ENCODE data around the gene BRD1.
"Not testable (repeated sequence)": the region's sequence is repeated elsewhere in the genome, so short reads cannot be mapped to it uniquely, and the experiment has no call there.

Gene BRD1

GRCh38 chr22:49852898-49853894, 25.5 kb upstream of the BRD1 start, which contains the start of gene ZBED4:
TSS of gene ZBED4 (plus strand) at chr22:49853844. CDS start at chr22:49883663, 29,819 bp downstream.
- peak; percentile 99 for DNase-seq

DNA sequence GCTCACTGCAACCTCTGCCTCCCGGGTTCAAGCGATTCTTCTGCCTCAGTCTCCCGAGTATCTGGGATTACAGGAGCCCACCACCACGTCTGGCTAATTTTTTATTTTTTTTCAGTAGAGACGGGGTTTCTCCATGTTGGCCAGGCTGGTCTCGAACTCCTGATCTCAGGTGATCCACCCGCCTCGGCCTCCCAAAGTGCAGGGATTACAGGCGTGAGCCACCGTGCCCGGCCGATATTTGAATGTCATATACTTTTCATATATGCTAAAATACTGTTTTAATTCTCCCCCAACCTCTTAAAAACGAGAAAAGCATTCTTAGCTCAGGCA, 24.9 kb upstream of the BRD1 start:
- not testable (repeated sequence) for DNase-seq

GRCh38 chr22:49850959-49851802, 23.5 kb upstream of the BRD1 start:
- DNase-seq = no peak

GRCh38 chr22:49850021-49850911, 22.6 kb upstream of the BRD1 start:
- DNase-seq = no peak

DNA sequence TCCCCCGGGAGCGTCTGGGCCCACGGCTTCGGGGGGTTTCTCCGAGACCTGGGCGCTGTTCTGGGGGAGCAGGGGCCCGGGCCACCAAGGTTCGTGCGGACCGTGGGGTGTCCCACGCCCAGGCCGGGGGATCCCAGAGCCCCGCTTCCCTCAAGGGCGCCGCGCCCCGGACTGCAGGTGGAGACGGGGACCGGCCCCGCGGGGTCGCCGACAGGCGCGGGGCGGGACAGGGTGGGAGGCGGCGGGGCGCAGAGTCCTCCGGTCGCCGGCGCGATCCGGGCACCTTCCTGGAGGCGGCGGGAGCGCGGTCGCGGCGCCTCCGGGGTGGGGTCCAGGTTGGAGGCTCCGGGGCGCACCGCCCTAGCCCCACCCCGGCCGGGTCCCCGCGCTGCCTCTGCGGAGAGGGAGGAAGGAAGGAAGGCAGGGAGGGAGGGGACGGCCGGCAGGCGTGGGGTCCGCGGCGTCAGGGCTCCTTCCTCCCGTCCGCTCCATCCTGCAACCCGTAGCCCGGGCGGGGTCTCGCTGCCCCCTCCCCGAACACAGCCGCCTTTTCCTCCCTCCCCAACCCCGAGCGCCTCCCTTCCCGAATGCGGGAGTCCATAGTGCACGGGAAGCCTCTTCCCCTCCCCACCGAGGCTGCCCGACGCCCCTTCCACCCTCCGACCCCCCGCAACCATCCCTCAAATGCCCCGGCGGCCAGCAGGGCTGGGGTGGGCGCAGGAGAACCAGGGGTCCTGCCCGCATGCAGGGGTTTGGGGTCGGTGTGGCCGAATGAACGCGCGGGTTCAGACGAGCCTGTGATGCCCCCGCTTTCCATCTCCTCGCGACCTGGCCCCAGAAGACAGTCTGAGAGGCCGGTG, 21.7 kb upstream of the BRD1 start:
- no peak for DNase-seq

GRCh38 chr22:49848690-49849160, 21.1 kb upstream of the BRD1 start:
- no peak for DNase-seq

GRCh38 chr22:49847751-49848689, 20.3 kb upstream of the BRD1 start:
- DNase-seq = no peak

- DNase-seq = no peak
Observed at GRCh38 chr22:49845666-49846459, 18.2 kb upstream of the BRD1 start.

DNA sequence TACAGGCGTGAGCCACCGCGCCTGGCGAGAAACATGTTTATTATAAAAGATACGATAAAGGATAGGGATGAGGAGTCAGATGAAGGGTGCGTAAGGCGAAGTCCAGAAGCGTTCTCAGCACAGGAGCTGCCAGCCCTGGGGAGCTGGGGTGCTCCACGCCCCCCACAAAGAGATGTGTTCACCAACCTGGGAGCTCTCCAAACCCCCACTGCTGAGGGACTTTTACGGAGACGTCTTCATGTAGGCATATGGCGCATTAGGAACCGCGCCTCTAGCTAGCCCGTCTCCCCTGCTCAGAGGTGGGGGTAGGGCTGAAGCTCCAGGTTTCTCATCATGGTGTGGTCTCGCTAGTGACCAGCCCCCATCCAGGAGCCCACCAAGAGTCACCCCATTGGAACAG, 17.6 kb upstream of the BRD1 start:
- DNase-seq = no peak

GRCh38 chr22:49838771-49839717, 11.4 kb upstream of the BRD1 start:
- peak; percentile 86 for DNase-seq

- no peak for DNase-seq
Observed at GRCh38 chr22:49833340-49834007, 5.8 kb upstream of the BRD1 start.

DNA sequence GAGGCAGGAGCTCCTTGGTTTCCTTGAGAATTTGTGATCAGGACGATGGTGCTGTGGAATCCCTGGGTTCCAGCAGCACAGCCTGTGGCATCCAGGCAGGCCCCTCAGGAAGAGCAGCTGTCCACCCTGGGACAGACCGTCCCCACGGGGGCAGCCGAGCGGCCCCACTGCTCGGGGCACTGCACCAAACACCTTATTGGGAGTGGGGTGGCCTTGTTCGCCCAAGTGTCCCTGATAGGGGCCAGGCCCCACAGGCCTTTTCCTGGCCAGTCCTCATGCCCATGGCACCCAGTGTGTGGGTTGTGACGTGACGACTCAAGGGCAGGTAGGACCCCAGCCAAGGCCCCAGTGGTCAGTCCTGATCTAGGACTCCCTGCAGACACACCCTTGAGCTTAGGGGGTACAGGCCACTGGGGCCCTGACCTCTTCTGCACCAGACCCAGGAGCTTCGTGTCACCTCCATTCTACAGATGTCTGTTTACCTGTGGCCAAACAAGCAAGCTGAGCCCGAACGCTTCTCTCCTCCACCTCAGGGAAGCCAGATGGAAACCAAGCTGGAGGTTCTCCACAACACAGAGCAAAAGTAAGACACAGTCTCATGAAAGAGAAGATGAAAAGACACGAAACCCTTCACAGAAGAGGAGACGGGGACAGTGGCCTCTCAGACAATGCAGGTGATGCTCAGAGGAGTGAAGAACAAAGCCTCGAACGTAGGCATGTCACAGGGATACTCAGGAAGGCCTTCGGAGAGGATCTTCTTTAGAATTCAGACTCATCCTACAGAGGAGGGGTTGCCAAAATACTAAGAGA, 1.6 kb upstream of the BRD1 start:
- DNase-seq = no peak

- no peak for DNase-seq
Observed at GRCh38 chr22:49828599-49828965, 909 bp upstream of the BRD1 start.

- no peak for DNase-seq
Observed at GRCh38 chr22:49827271-49827852, 311 bp downstream of the BRD1 start.

- no peak for DNase-seq
Observed at GRCh38 chr22:49826603-49827270, 936 bp downstream of the BRD1 start.

All from activated CD8-positive, alpha-beta memory T cell treated with anti-CD3 and anti-CD28 coated beads, Interleukin-2, amount 50 U/mL, for 4 hours (primary cell).